ENCODE data around the gene IKBKG.

DNA sequence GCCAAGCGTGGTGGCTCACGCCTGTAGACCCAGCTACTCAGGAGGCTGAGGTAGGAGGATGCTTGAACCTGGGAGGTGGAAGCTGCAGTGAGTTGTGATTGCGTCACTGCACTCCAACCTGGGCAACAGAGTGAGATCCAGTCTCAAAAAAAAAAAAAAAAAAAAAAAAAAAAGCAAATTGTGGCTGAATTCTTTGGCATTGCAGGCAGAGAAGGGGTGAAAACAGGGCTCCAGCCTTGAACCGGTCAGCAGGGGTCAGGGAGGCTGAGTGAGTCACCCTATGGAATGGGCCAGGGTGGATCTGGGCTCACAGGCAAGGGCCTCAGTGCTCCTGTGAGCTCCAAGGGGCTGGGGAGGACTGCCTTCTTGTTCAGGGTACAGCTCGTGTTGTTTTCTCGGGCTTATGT, 18.2 kb upstream of the IKBKG start:
- no peak for TF ChIP-seq POLR2A (IDR thresholded peaks at IDR 0.05)
- TF ChIP-seq, protein P1, sequence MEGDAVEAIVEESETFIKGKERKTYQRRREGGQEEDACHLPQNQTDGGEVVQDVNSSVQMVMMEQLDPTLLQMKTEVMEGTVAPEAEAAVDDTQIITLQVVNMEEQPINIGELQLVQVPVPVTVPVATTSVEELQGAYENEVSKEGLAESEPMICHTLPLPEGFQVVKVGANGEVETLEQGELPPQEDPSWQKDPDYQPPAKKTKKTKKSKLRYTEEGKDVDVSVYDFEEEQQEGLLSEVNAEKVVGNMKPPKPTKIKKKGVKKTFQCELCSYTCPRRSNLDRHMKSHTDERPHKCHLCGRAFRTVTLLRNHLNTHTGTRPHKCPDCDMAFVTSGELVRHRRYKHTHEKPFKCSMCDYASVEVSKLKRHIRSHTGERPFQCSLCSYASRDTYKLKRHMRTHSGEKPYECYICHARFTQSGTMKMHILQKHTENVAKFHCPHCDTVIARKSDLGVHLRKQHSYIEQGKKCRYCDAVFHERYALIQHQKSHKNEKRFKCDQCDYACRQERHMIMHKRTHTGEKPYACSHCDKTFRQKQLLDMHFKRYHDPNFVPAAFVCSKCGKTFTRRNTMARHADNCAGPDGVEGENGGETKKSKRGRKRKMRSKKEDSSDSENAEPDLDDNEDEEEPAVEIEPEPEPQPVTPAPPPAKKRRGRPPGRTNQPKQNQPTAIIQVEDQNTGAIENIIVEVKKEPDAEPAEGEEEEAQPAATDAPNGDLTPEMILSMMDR (IDR thresholded peaks at IDR 0.05) = no peak
